Measurements from ENCODE around the gene C1orf167.

The C1orf167 gene

DNA sequence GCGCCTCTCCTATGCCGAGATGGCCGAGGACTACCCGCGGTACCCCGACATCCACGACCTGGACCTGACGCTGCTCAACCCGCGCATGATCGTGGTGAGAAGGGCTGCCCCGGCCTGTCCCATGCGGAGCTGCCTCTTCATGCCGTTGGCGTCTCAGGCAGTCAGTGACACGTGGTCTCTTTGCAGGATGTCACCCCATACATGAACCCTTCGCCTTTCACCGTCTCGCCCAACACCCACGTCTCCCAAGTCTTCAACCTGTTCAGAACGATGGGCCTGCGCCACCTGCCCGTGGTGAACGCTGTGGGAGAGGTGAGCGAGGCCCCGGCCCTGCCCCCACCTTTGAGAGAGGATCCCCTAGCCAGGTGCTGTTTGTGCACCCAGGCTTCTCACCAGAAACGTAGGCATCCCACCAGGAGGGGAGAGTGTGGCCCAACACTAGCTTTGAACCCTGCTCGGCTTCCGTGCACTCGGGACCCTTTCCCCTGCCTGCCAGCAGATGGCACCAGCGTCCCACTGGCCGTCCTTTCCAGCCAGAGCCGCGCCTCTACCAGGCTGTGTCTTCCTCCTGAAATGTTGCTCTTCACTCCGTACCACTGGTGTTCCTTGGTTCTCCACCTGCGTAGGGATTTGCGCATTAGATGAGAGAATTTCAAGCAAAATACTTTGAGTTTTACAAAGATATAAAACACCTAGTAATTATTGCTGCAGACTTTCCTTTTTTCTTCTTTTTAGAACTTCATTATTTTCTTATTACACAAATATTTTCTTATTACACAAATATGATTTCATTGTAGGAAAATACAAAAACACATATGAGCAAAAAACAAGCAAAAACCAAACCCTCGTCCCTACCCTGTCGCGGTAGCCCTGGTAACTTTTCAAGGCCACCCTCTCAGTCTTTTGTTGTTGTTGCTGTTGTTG is 76.6 kb downstream of the C1orf167 start:
- peak; percentile 29 to 36 for DNase-seq
